ENCODE data around the gene PTGS1.

The PTGS1 gene

GRCh38 chr9:122381206-122381950 lies 10.6 kb downstream of the PTGS1 start:
- POLR2A ChIA-PET = no interaction called here
- TF ChIP-seq CTCF (IDR thresholded peaks at IDR 0.05; ENCODE audit: insufficient read depth, low read length, missing control alignments) = no peak
- H3K4me3 ChIP-seq (ENCODE audit: low read depth, low read length) = no peak overlapping the region
- CTCF ChIA-PET = no interaction called here
- no peak for DNase-seq (ENCODE audit: low read depth, low spot score)

- H3K4me3 ChIP-seq (ENCODE audit: low read depth, low read length) = no peak overlapping the region
- DNase-seq (ENCODE audit: low read depth, low spot score) = no peak
- TF ChIP-seq CTCF (IDR thresholded peaks at IDR 0.05; ENCODE audit: insufficient read depth, low read length, missing control alignments) = no peak
- ChIA-PET CTCF (interaction anchor here (0.8 to 1.1 kb wide), 4 partner anchors 11 to 427 kb away, joined by 3 to 5 read pairs (median 4); no protein-coding TSS in a partner anchor), POLR2A (no interaction called here)
Measured at GRCh38 chr9:122382901-122383850, 12.4 kb downstream of the PTGS1 start.

GRCh38 chr9:122383992-122384461 lies 13.2 kb downstream of the PTGS1 start:
- TF ChIP-seq CTCF (IDR thresholded peaks at IDR 0.05; ENCODE audit: insufficient read depth, low read length, missing control alignments) = no peak
- no peak for DNase-seq (ENCODE audit: low read depth, low spot score)
- ChIA-PET CTCF (interaction anchor here (1.0 kb wide), 2 partner anchors 10 to 285 kb away, joined by 3 to 5 read pairs; no protein-coding TSS in a partner anchor), POLR2A (no interaction called here)
- no peak overlapping the region for H3K4me3 ChIP-seq (ENCODE audit: low read depth, low read length)

GRCh38 chr9:122386311-122386872 lies 15.6 kb downstream of the PTGS1 start:
- TF ChIP-seq CTCF (IDR thresholded peaks at IDR 0.05; ENCODE audit: insufficient read depth, low read length, missing control alignments) = no peak
- POLR2A ChIA-PET = no interaction called here

GRCh38 chr9:122387536-122387935 lies 16.7 kb downstream of the PTGS1 start:
- no peak for DNase-seq (ENCODE audit: low read depth, low spot score)
- no peak overlapping the region for H3K4me3 ChIP-seq (ENCODE audit: low read depth, low read length)
- CTCF ChIA-PET = interaction anchor here (0.8 kb wide), 1 partner anchor 15 kb away, joined by 3 read pairs; no protein-coding TSS in a partner anchor
- POLR2A ChIA-PET = no interaction called here
- no peak for TF ChIP-seq CTCF (IDR thresholded peaks at IDR 0.05; ENCODE audit: insufficient read depth, low read length, missing control alignments)

More at GRCh38 chr9:122386311-122386872, 15.6 kb downstream of the PTGS1 start:
- H3K4me3 ChIP-seq (ENCODE audit: low read depth, low read length) = no peak overlapping the region
- CTCF ChIA-PET = no interaction called here
- no peak for DNase-seq (ENCODE audit: low read depth, low spot score)
